GM19463 (cell line): ENCODE data around the gene MED12L.

ENCODE experiments used
- ATAC-seq: cut with Tn5 transposase; IDR thresholded peaks from one replicate; pipeline ENCODE4 v1.9.1; 2021; ENCODE audit warnings: mild to moderate bottlenecking, moderate library complexity; ENCODE audit not compliant: unreplicated experiment

The MED12L gene

DNA sequence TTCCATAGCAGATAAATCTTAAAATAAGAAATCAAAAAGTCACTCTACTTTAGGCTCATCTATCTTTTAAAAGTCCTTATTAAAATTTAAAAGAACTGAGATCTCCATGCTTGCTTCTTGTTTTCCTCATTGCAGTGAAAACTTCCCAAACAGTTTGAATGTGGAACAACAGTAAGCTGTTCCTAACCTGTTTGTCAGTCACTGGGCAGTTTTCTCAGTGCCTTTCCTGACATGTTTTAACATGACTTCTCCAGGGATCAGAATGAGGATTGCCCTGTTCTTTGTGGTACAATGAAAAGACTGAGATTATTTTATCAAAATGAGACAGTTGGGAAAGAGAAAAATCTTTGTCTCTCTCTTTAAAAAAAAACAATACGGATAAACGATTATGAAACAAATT is 230.4 kb downstream of the MED12L start:
- ATAC-seq: no peak

DNA sequence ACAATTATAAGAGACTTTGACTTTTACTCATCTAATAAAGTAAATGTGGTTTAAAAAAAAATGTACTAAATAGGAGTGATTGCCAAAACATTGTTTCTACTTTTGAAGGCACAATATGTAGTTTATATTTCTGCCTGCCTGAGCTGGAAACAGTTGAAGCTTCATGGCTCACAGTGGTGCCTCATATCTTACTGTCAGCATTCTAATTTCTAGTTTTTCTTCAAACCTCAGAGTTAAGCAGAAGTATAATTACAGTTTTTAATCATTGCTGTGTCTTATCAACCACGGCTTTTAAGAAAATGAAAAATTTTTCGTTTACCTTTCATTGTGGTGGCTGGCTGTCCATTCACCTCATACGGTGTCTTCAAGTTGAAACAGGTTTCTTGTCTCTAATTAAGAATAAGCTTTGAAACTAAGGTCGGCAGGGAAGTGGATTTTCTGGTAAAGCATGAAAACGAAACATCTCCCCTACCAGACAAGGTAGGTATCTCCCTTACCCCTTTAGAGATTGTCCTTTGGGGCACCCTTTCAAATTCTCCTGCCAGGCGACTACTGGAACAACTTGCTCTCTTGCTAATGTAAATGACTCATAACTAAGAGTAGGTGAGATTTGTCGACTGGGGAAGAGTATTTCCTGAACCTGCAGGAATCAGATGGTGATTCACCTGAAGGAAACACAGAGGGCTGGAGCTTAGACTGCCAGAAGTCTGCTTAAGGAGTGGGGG is 231.0 kb downstream of the MED12L start, which contains the start of gene GPR87:
TSS of gene GPR87 (minus strand) at position 554 of the 725 bp plus-strand sequence. CDS start 16,720 bp downstream, outside the sequence.
- peak; percentile 75 for ATAC-seq

DNA sequence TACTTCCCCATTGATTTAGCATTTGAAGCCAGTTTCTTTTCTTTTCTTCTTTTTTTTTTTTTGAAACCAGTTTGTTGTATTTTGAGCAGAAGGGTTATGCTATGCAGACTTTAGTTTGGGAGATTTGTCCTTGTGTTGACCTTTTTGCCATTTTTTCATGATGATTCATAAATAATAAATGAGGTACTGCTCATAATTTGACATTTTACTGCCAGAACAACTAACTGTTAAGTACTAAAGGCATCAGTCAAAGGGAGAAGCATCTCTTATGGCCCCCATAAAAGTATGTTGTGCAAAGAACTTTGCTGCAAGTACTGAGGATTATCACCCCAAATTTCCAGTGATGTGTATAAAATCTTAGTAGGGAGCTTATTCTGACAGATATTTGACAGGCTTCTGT is 232.8 kb downstream of the MED12L start:
- ATAC-seq: no peak

GRCh38 chr3:151318991-151319390 is 233.5 kb downstream of the MED12L start:
- ATAC-seq: no peak

- ATAC-seq: no peak
Observed at GRCh38 chr3:151319628-151320027, 234.2 kb downstream of the MED12L start.

GRCh38 chr3:151320131-151320530 is 234.7 kb downstream of the MED12L start:
- ATAC-seq: no peak

DNA sequence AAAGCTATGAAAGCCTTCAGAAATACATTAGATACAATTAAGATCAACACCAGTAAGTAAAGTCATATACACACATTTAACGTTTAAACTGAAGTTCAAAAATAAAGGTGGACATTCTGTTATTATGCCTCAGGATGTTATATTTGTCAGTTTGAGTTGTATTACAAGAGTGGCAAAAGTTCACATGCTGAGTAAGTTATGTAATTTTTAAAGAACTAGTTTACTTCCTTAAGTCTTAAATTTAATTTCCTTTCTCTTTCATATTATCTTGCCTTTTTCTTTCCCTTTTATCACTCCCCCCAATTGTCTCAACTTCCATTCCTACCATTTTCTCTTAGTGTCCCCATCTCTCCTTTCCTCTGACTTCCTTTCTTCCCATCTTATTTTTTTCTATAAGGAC is 236.1 kb downstream of the MED12L start:
- ATAC-seq: no peak

DNA sequence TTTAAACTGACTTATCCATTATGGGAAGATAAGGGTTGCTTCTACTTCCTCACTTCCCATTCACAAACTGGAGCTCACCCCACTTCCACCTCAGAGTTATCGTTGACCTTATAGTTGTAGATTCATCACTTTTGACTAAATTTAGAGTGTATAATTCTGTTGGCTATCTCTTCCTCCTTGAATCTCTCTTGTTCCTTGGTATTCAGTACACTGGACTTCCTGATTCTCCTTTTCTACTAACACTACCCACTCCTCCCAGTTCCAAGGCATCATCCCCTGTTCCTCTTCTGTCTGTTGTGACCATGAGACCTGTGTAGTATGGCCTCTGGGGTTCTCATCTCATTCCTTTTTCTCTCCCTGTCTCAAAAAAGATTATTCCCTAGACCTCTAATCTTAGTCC is 237.0 kb downstream of the MED12L start:
- ATAC-seq: no peak

DNA sequence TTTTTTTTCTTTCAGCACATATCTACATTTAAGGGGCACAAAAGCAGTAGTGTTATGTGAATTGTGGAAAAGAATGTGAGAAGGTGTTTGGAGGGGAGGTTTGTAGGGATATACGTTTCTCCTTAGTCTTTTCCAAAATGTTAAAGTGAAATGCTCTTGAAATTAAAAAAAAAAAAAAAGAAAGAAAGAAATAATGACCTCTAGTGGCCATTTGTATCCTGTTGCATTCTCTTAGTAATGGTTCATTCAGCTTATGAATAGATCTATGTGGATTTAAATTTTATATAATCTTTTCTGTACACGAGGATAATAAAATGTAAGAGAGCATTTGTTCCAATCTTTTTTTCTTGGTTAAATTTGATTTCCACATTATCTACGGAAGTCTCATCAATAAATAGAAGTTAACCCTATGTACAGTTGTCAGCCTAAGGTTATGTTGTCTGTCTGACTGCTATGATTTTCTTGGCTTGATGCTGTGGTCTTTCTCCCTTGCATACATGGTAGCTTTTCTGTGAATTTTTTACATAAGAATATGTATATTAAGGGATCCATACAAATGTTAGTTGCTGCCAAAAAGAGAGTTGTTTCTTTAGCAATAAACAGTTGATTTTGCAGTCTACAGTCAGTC is 242.2 kb downstream of the MED12L start:
- ATAC-seq: no peak

DNA sequence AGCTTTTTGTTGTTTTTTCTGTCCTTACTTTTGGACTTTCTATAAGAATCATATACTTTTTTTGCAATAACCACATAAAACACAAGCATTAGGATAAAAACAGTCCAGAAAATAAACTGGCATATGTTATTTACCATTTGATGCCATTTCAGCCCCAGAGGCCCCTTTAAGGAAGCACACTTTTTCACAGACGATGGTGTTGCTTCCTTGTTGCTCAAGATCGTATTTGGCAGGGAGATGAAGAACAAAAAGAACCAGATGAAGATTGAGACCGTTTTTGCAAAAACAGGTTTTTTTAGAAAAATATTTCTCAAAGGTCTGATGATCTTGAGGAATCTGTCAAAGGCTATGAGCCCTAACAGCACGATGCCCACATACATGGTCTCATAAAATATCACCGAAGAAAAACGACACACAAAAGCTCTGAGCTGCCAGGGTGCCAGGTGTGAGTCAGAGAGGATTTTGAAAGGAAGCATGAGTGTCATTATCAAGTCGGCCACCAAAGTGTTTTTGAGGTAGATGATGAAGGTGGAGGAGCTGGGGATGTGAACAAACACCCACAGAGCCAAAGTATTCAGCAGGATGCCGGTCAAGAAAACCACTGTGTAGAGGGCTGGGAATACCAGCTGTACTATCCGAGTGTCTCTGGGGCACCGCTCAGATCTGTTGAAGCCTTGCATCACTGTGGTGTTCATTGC is 243.0 kb downstream of the MED12L start:
- ATAC-seq: peak; percentile 41

GRCh38 chr3:151329363-151329762 is 243.9 kb downstream of the MED12L start, which contains the start of gene P2RY13:
TSS of gene P2RY13 (minus strand) at chr3:151329549. CDS start at chr3:151329528, 21 bp downstream.
- ATAC-seq: no peak

DNA sequence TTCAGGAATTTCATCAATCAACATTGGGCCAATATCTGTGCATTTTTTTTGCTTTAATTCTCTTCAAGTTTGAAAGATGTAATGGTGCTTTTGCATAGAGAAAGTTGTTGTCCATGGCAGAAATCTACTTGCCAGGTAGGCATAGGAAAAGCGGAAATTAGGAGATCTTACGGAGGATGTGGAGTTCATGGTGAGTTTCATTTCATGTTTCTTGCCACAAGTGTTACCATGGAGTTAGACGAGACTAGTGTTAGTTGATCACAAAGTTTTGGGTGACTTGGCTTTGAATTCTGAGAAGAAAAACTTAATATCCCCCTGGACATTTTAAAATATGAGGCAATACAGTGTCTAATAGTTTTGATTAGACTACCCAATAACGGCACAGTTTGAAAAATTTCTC is 244.9 kb downstream of the MED12L start:
- ATAC-seq: no peak

GRCh38 chr3:151330899-151331298 is 245.4 kb downstream of the MED12L start:
- no peak for ATAC-seq

DNA sequence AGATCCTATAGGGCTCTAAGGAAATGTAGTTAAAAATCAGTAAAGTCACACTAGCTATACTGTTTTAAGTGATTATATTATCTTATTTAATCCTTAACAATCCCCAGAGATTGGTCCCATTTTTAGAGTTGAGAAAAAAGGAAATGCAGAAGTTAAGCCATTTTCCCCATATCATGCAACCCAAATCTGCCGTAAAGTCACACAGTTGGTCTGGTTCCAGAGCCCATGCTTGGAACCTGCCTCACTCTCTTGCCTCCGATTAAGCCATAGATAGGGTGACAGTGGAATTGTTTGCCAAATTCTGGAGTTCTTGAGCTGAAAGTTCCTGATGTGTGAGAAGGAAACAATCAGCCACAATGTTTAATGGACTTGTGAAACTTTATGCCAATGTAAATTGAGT is 246.2 kb downstream of the MED12L start:
- ATAC-seq: no peak

- ATAC-seq: no peak
Observed at GRCh38 chr3:151345859-151346258, 260.4 kb downstream of the MED12L start.

DNA sequence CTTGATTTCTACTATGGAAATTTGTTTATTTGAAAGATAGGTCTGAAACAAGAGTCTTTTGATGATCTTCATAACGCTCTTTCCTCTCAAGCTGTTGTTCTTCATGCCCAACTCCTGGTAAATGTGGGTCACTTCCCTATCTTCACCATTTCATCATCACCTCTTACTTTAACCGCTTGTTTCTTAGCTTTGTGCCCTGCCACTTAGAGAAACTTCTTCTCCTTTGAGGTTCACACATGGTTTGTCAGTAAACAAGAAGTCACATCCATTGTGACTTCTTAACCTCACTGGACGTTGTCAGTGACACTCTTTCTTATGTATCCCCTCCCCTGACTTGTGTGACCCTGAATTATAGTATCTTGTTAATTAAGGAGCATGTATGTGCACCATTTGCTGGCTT is 260.8 kb downstream of the MED12L start:
- ATAC-seq: no peak

DNA sequence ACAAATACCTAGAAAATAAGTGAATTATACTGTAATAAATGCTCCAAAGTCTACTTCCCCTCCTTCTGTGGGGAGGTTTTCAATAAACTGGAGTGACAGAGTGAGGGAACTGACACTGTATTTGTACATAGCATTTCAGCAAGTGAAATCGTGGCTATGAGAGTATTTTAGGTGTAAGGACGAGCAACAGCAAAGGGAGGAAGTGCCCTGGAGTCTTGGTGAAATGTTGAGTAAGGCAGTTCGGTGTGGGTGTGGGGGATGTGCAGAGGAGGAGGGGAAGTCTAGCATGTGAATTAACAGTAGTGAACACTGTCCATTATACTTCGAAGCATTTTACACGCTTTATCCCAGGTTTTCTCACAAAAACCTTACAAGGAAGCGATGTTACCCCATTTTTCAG is 262.0 kb downstream of the MED12L start:
- ATAC-seq: no peak

DNA sequence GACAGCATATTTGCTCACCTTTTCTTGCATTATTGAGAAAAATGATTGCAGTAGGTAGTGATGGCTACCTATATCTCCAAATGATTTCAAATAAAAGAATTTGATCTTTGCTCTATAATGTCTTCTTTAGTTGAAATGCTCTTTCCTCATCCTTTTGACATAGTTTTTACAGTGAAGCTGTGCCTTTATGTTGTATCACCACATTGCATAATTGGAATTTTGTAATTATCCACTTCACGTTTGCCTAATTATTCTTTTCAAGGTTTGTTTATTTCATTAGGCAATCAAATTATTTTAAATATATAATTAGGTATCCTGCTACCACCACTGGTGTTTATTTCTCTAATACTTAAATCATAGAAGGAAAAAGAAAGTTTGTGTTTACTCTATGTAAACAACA is 265.2 kb downstream of the MED12L start:
- no peak for ATAC-seq

- ATAC-seq: peak; percentile 87
Observed at GRCh38 chr3:151351219-151351618, 265.8 kb downstream of the MED12L start.

- ATAC-seq: peak; percentile 9
Observed at GRCh38 chr3:151351648-151352047, 266.2 kb downstream of the MED12L start.

- ATAC-seq: no peak
Observed at GRCh38 chr3:151356794-151357462, 271.5 kb downstream of the MED12L start.
